HG02884 (cell line): ENCODE measurements around the gene UGT3A1.
"Not testable (repeated sequence)": the region's sequence is repeated elsewhere in the genome, so short reads cannot be mapped to it uniquely, and the experiment has no call there.

ENCODE experiments used
- ATAC-seq: cut with Tn5 transposase; IDR thresholded peaks from one replicate; pipeline ENCODE4 v1.9.1; 2021; ENCODE audit warnings: mild to moderate bottlenecking, moderate library complexity; ENCODE audit not compliant: unreplicated experiment

The UGT3A1 gene

GRCh38 chr5:35990941-35991611 is at the start of gene UGT3A1:
TSS of gene UGT3A1 (minus strand) at chr5:35991390. CDS start at chr5:35991240, 150 bp downstream.
- no peak for ATAC-seq

- no peak for ATAC-seq
Measured at GRCh38 chr5:36035696-36036095, 44.5 kb upstream of the UGT3A1 start.

GRCh38 chr5:36034536-36035134 is 43.4 kb upstream of the UGT3A1 start:
- not testable (repeated sequence) for ATAC-seq

GRCh38 chr5:36033486-36033885 is 42.3 kb upstream of the UGT3A1 start:
- no peak for ATAC-seq

- no peak for ATAC-seq
Measured at GRCh38 chr5:36033047-36033446, 41.9 kb upstream of the UGT3A1 start.

- ATAC-seq = no peak
Measured at GRCh38 chr5:36031223-36031622, 40.0 kb upstream of the UGT3A1 start.

GRCh38 chr5:36029914-36030313 is 38.7 kb upstream of the UGT3A1 start:
- no peak for ATAC-seq

GRCh38 chr5:36028816-36029465 is 37.8 kb upstream of the UGT3A1 start:
- ATAC-seq = no peak

GRCh38 chr5:36027711-36028110 is 36.5 kb upstream of the UGT3A1 start:
- no peak for ATAC-seq

- ATAC-seq = no peak
Measured at GRCh38 chr5:36026706-36027465, 35.7 kb upstream of the UGT3A1 start.

GRCh38 chr5:36022246-36022645 is 31.1 kb upstream of the UGT3A1 start:
- ATAC-seq = not testable (repeated sequence)

GRCh38 chr5:36019584-36019983 is 28.4 kb upstream of the UGT3A1 start:
- not testable (repeated sequence) for ATAC-seq

GRCh38 chr5:36017622-36018021 is 26.4 kb upstream of the UGT3A1 start:
- no peak for ATAC-seq

GRCh38 chr5:36017004-36017403 is 25.8 kb upstream of the UGT3A1 start:
- ATAC-seq = no peak

GRCh38 chr5:36013182-36013581 is 22.0 kb upstream of the UGT3A1 start:
- ATAC-seq = no peak

- ATAC-seq = no peak
Measured at GRCh38 chr5:36009698-36010097, 18.5 kb upstream of the UGT3A1 start.

- ATAC-seq = no peak
Measured at GRCh38 chr5:36007366-36007765, 16.2 kb upstream of the UGT3A1 start.

- ATAC-seq = no peak
Measured at GRCh38 chr5:36006163-36006562, 15.0 kb upstream of the UGT3A1 start.

- no peak for ATAC-seq
Measured at GRCh38 chr5:36001032-36001431, 9.8 kb upstream of the UGT3A1 start.

- ATAC-seq = no peak
Measured at GRCh38 chr5:35999547-35999946, 8.4 kb upstream of the UGT3A1 start.

GRCh38 chr5:35996076-35996475 is 4.9 kb upstream of the UGT3A1 start:
- no peak for ATAC-seq
